HL-60/S4 treated with phorbol 12-myristate 13-acetate at 8.2 ng/mL for 4 days and 3 days (cell line): Measurements from ENCODE around the gene CHCHD6.

Experiments used
- in situ Hi-C: fragments of 300-500 bp; cut with MboI; formaldehyde crosslinking; loops from 2 replicates; pipeline ENCODE4 v1.15.0; 2022; ENCODE audit warnings: low sequenced_read_pairs

CHCHD6 gene

GRCh38 chr3:126734106-126734723, 30.2 kb downstream of the CHCHD6 start:
- in situ Hi-C loops = no loop called here

- in situ Hi-C loops = no loop called here
Observed at GRCh38 chr3:126737527-126737926, 33.5 kb downstream of the CHCHD6 start.

GRCh38 chr3:126742057-126742456, 38.0 kb downstream of the CHCHD6 start:
- in situ Hi-C loops = no loop called here

GRCh38 chr3:126743350-126743749, 39.3 kb downstream of the CHCHD6 start:
- in situ Hi-C loops = no loop called here

GRCh38 chr3:126743781-126744180, 39.7 kb downstream of the CHCHD6 start:
- in situ Hi-C loops = no loop called here

- in situ Hi-C loops = no loop called here
Observed at GRCh38 chr3:126745760-126746394, 41.8 kb downstream of the CHCHD6 start.

- in situ Hi-C loops = no loop called here
Observed at GRCh38 chr3:126746395-126747177, 42.5 kb downstream of the CHCHD6 start.

GRCh38 chr3:126747768-126748167, 43.7 kb downstream of the CHCHD6 start:
- in situ Hi-C loops = no loop called here

GRCh38 chr3:126748701-126749546, 44.9 kb downstream of the CHCHD6 start:
- in situ Hi-C loops = no loop called here

GRCh38 chr3:126749547-126749875, 45.5 kb downstream of the CHCHD6 start:
- in situ Hi-C loops = no loop called here

GRCh38 chr3:126749931-126750755, 46.1 kb downstream of the CHCHD6 start:
- in situ Hi-C loops = loop anchor here (25.0 kb wide), 1 partner anchor 237 kb away; the partner anchor contains the start of gene PLXNA1

- in situ Hi-C loops = loop anchor here (25.0 kb wide), 1 partner anchor 237 kb away; the partner anchor contains the start of gene PLXNA1
Observed at GRCh38 chr3:126750756-126751121, 46.7 kb downstream of the CHCHD6 start.

- in situ Hi-C loops = loop anchor here (25.0 kb wide), 1 partner anchor 236 kb away; the partner anchor contains the start of gene PLXNA1
Observed at GRCh38 chr3:126751611-126752302, 47.7 kb downstream of the CHCHD6 start.

GRCh38 chr3:126752303-126753190, 48.5 kb downstream of the CHCHD6 start:
- in situ Hi-C loops = loop anchor here (25.0 kb wide), 1 partner anchor 235 kb away; the partner anchor contains the start of gene PLXNA1

GRCh38 chr3:126753191-126754160, 49.4 kb downstream of the CHCHD6 start:
- in situ Hi-C loops = loop anchor here (25.0 kb wide), 1 partner anchor 234 kb away; the partner anchor contains the start of gene PLXNA1

- in situ Hi-C loops = loop anchor here (25.0 kb wide), 1 partner anchor 231 kb away; the partner anchor contains the start of gene PLXNA1
Observed at GRCh38 chr3:126755866-126756265, 51.8 kb downstream of the CHCHD6 start.

- in situ Hi-C loops = loop anchor here (25.0 kb wide), 1 partner anchor 229 kb away; the partner anchor contains the start of gene PLXNA1
Observed at GRCh38 chr3:126758026-126758425, 54.0 kb downstream of the CHCHD6 start.
